Muscle of leg (tissue), 11 donors: Measurements from ENCODE around the gene SLC22A15. TPM values are rescaled to one million over a fixed set of nuclear protein-coding genes. Genes with fewer than 3 reads are reported as not detected.

ENCODE experiments used
- DNase-seq: peaks from one replicate; pipeline ENCODE4 v3.0.0; 2013
- H3K27ac ChIP-seq: one replicate; pipeline ENCODE4 v1.5.1; 2013; ENCODE audit warnings: mild to moderate bottlenecking, low read length, control low read depth
- H3K27me3 ChIP-seq: one replicate; pipeline ENCODE4 v1.6.1; 2013; ENCODE audit warnings: low read length; ENCODE audit not compliant: control insufficient read depth, insufficient read depth
- H3K36me3 ChIP-seq: one replicate; pipeline ENCODE4 v1.6.1; 2013; ENCODE audit warnings: low read length; ENCODE audit not compliant: control insufficient read depth, insufficient read depth
- H3K4me1 ChIP-seq: one replicate; pipeline ENCODE4 v1.6.1; 2013; ENCODE audit warnings: low read length; ENCODE audit not compliant: control insufficient read depth, insufficient read depth
- H3K4me3 ChIP-seq: one replicate; pipeline ENCODE4 v1.5.1; 2013; ENCODE audit warnings: low read length, control low read depth
- H3K9me3 ChIP-seq: replicated peaks from 2 replicates; pipeline ENCODE4 v1.6.1; 2013; ENCODE audit warnings: low read depth, low read length; ENCODE audit not compliant: control insufficient read depth
- WGBS: methylation state at CpG from one replicate; pipeline ENCODE4 v1.1.5; 2013; ENCODE audit warnings: missing lambda C conversion rate; ENCODE audit not compliant: insufficient coverage; 5-methylcytosine and 5-hydroxymethylcytosine counted together
- polyA plus RNA-seq, 8 donors: library from polyadenylated mRNA; unstranded; fragments of 120-200 nt; gene quantifications; one replicate each; pipeline versions ENCODE4 v1.2.1 to v1.2.3, GENCODE V29; 2013; ENCODE audit warnings: inconsistent platforms in 1 of 8, low replicate concordance in 1 of 8; ENCODE audit not compliant: insufficient read length in 8 of 8, insufficient read depth in 1 of 8
- total RNA-seq: library from RNA; stranded (reverse); fragments of 120-200 nt; gene quantifications from one replicate; pipeline ENCODE4 v1.2.4, GENCODE V29; 2013

The SLC22A15 gene
- total and polyA plus RNA-seq, 9 donors, result 0.40 to 1.1 (median 0.53) TPM

GRCh38 chr1:116095027-116095426 is 118.7 kb downstream of the SLC22A15 start:
- H3K9me3 ChIP-seq, result peaks cover 3% of the 10 kb centered on the region

DNA sequence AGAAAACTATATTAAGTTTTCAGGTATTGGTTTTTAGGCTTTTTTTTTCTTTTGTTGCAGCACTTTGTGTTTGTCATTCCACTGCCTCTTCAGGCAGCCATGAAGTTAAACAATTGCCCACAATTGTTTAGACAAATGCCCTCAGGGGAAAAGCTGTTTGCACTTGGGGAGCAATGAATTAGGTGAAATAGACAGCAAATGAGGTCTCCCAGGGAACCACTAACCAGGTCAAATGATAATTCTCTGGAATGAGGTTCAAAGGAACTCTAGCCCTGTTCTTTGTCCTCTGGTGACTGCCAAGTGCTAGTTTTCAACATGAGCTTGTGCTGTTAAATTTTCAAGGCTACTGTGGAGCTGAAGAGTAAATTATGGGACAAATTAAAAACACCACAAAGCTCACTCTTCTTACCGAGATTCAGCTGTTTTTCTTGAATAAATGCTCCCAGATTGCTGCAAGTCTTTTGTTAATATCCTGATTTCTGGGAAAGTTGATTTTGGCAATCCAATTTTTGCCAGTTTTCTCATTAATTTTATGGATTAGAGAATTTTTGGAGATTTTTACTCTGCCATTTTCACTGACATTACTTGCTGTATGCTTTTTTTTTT is 119.8 kb downstream of the SLC22A15 start:
- H3K27ac ChIP-seq, result no peak overlapping the region
- H3K9me3 ChIP-seq, result no peaks in the 10 kb centered on the region
- DNase-seq, result no peak
- no peak overlapping the region for H3K4me3 ChIP-seq
- H3K4me1 ChIP-seq, result no peaks in the 10 kb centered on the region
- H3K27me3 ChIP-seq, result no peaks in the 10 kb centered on the region
- no peaks in the 10 kb centered on the region for H3K36me3 ChIP-seq
- WGBS, result no CpG with 5 or more reads among the region's 1 CpG

More at GRCh38 chr1:116095027-116095426, 118.7 kb downstream of the SLC22A15 start:
- no peaks in the 10 kb centered on the region for H3K4me1 ChIP-seq
- no peak overlapping the region for H3K4me3 ChIP-seq
- DNase-seq, result no peak
- H3K36me3 ChIP-seq, result no peaks in the 10 kb centered on the region
- no peaks in the 10 kb centered on the region for H3K27me3 ChIP-seq
- H3K27ac ChIP-seq, result no peak overlapping the region

DNA sequence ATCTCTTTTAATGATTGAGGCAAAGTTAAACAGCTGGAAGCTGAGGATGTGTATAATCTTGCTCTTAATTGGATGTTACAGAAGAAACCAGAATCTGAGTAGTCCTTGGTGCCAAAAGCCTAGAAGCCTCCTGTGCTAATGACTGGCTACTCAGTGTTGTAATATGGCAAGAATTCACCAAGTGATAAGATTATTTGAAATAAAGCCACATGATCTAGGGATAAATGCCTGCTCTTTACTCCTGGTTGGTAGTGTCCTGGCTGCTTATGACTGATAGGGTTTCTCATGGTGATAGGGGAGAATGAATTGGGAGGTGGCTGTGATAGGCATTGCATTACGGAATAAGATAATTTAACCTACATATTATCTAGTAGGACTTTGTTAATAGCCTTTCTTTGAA is 121.3 kb downstream of the SLC22A15 start:
- Histone ChIP-seq H3K27me3 (no peaks in the 10 kb centered on the region), H3K4me3 (no peak overlapping the region), H3K9me3 (no peaks in the 10 kb centered on the region), H3K27ac (no peak overlapping the region), H3K36me3 (no peaks in the 10 kb centered on the region), H3K4me1 (no peaks in the 10 kb centered on the region)
- no peak for DNase-seq
- no CpG with 5 or more reads among the region's 1 CpG for WGBS

DNA sequence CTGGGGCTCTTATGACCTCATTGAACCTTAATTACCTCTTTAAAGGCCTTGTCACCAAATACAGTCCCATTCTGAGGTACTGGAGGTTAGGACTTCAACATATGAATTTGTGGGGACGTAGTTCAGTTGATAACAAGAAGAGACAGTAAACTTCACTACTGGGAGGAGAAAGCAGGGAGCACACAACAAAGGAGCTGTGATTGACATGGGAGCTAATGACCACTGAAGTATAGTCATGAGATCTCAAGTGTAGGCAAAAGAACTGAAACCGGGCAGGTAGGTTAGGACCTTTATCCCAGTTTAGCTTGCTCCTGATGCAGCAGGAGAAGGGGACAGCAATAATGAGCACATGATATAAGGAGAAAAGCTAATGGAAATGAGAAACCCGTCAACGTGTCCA is 123.1 kb downstream of the SLC22A15 start:
- Histone ChIP-seq H3K36me3 (no peaks in the 10 kb centered on the region), H3K27ac (no peak overlapping the region), H3K4me1 (no peaks in the 10 kb centered on the region), H3K27me3 (no peaks in the 10 kb centered on the region), H3K9me3 (no peaks in the 10 kb centered on the region), H3K4me3 (no peak overlapping the region)
- 85% methylated on average over 4 of the region's 4 CpGs for WGBS
- DNase-seq, result no peak

DNA sequence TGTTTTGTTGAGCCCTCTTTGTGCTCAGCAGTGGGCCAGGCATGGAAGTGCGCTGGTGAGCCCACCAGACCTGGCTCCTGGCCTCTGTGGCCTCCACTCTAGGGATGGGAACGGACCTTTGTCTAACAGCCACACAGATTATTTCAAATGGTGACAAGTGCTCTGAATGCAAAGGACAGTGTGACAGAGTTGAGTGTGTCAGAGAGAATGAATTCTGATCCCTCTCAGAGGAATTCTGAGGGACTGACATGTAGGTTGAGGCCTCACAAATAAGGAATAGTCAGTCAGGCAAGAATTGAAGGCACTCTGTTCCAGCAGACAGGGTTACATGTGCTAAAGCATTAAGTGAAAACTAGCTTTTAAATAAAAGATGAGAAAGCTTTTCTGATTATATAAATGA is 123.6 kb downstream of the SLC22A15 start:
- no peak overlapping the region for H3K4me3 ChIP-seq
- H3K9me3 ChIP-seq, result no peaks in the 10 kb centered on the region
- H3K36me3 ChIP-seq, result no peaks in the 10 kb centered on the region
- no peaks in the 10 kb centered on the region for H3K27me3 ChIP-seq
- 100% methylated on average over 1 of the region's 2 CpGs for WGBS
- no peaks in the 10 kb centered on the region for H3K4me1 ChIP-seq
- H3K27ac ChIP-seq, result no peak overlapping the region
- no peak for DNase-seq

- 94% methylated on average over 3 of the region's 3 CpGs for WGBS
- Histone ChIP-seq H3K9me3 (no peaks in the 10 kb centered on the region), H3K4me1 (no peaks in the 10 kb centered on the region), H3K36me3 (no peaks in the 10 kb centered on the region), H3K4me3 (no peak overlapping the region), H3K27me3 (no peaks in the 10 kb centered on the region), H3K27ac (no peak overlapping the region)
- DNase-seq, result no peak
These were observed 128.4 kb downstream of the SLC22A15 start for GRCh38 chr1:116104667-116105066.

DNA sequence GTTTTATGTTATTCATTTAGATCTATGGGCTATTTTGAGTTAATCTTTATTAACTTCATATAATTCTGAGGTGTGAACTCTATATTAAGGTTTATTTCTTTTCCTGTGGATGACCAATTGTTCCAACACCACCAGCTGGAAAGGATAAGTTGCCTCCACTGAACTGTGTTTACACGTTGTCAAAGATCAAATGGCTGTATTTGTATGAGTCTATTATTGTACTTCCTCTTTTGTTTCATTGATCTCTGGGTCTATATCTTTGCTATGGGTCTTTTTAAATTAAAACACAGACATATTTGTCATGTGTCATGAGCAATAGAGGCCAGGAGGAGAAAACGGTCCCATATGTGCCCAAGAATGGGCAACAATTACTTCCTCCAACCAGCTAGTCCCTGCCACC is 129.7 kb downstream of the SLC22A15 start:
- H3K4me3 ChIP-seq, result no peak overlapping the region
- no peak for DNase-seq

DNA sequence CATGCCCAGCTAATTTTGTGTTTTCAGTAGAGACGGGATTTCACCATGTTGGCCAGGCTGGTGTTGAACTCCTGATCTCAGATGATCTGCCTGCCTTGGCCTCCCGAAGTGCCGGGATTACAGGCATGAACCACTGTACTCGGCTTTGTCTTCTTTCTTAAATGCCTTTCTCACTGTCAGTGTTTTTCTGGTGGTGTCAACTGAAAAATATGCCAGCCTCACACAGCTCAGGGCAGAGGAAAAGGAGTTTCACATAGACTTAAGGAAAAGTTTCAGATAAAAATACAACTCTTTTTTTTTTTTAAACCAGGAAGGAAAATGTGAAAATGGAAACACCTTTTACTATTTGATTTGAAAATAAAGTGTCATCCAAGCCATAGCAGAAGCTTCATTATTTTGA is 130.3 kb downstream of the SLC22A15 start:
- H3K27me3 ChIP-seq, result no peaks in the 10 kb centered on the region
- 79% methylated on average over 3 of the region's 4 CpGs for WGBS
- H3K27ac ChIP-seq, result no peak overlapping the region
- H3K4me1 ChIP-seq, result peaks cover 2% of the 10 kb centered on the region
- no peaks in the 10 kb centered on the region for H3K9me3 ChIP-seq
- no peak for DNase-seq
- H3K4me3 ChIP-seq, result no peak overlapping the region
- no peaks in the 10 kb centered on the region for H3K36me3 ChIP-seq

More for the DNA sequence above, 129.7 kb downstream of the SLC22A15 start:
- no CpG with 5 or more reads among the region's 2 CpGs for WGBS
- Histone ChIP-seq H3K36me3 (no peaks in the 10 kb centered on the region), H3K27ac (no peak overlapping the region), H3K27me3 (no peaks in the 10 kb centered on the region), H3K9me3 (no peaks in the 10 kb centered on the region), H3K4me1 (peaks cover 2% of the 10 kb centered on the region)

DNA sequence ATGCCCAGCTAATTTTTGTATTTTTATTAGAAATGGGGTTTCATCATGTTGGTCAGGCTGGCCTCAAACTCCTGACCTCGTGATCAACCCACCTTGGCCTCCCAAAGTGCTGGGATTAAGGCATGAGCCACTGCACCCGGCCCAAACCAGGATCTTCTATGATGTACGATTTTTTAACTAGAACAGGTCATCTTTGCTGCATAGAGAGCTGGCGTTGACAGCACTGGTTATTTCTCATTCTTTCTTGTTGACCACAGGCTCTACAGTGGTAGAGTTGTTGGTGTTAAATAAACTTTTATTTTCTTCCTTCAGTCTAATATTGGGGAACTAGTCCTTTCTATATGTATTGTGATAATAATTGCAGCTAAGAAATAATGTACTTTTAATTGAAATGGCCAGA is 131.1 kb downstream of the SLC22A15 start:
- no peak overlapping the region for H3K4me3 ChIP-seq
- WGBS, result 67% methylated on average over 2 of the region's 4 CpGs
- H3K9me3 ChIP-seq, result no peaks in the 10 kb centered on the region
- peaks cover 2% of the 10 kb centered on the region for H3K4me1 ChIP-seq
- H3K27me3 ChIP-seq, result no peaks in the 10 kb centered on the region
- no peak for DNase-seq
- H3K27ac ChIP-seq, result no peak overlapping the region
- no peaks in the 10 kb centered on the region for H3K36me3 ChIP-seq

DNA sequence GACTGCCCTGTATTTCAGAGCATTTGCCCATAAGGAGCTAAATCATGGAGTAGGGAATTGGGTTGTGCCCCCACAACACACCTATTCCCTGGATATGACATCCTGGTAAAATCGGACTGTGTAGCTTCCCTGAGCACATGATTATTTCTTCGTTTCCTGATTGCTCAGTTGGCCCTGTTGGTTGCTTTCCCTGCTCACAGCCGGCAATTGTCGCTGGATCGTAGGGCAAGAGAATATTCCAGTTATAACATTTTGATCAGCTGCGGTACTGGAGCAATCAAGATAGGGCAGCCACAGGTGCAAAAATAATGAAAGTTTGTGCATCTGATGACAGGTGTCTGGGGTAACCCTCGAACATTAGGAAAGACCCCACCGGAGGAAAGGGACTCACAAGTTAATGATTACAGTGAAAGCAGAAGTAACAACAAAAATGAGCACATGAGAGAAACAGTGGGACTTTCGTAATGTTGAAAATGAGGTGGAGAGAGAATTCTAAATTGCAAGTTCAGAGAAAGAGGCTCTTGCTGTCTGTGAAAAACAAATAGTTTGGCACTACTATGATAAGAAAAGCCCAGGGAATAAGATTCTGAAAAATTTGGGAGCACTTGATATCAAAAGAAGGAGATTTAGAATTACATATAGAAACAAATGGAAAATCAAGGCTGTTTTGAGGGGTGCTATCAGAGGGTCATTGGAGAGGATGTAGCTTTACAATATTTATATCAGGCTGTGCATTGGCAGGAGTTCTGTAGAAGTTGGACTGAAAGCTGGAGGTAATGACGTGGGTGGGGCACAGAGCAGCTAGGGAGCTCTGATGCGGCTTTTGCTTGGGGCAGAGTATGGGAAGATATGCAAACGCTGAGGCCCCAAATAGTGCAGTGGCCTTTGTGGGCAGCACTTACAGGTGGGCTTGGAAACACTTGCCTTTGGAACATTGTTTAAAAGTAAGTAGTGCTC is 134.5 kb downstream of the SLC22A15 start, which contains the start of gene MAB21L3:
MAB21L3 (plus strand) TSS at position 833 of the 957 bp plus-strand sequence. CDS start 1,217 bp downstream, outside the sequence.
- H3K9me3 ChIP-seq, result no peaks in the 10 kb centered on the region
- no peak within 1 kb of the TSS for H3K4me3 ChIP-seq
- no peaks in the 10 kb centered on the region for H3K36me3 ChIP-seq
- H3K27me3 ChIP-seq, result no peaks in the 10 kb centered on the region
- H3K27ac ChIP-seq, result no peak within 1 kb of the TSS
- DNase-seq, result no peak
- H3K4me1 ChIP-seq, result peaks cover 4% of the 10 kb centered on the region
- WGBS, result 60% methylated on average over 12 of the region's 12 CpGs
